Measurements from ENCODE around the gene MARK1.

Gene MARK1

DNA sequence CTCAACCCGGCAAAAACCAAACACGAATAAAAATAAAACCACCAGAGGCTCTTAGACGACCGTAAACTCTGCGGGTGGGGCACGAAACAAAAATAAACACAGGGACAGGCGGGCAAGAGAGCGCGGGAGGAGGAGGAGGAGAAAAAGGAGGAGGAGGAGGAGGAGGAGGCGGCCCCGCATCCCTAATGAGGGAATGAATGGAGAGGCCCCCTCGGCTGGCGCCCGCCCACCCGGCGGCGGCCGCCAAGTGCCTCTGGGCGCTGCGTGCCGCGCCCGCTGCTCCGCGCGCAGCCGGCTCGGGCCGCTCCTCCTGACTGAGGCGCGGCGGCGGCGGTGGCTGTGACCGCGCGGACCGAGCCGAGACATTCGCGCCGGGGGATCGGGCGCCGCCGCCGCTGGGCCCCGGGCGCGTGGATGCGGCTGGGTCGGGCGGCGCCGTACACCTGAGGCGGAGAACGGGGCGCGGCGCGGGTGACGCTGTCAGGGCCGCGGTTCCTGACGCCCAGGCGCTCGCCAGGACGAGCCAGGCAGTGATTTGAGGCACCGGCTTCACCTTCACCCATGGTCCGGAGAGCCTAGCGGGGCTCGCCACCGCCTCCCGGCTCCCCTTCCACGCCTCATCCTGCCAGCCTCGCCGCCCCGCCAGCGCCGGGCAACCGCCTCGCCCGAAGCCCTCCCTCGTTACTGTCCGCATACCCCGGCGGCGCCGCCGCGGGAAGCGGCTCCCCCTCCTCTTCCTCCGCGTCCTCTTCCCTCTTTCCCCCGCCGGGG lies at the start of gene MARK1:
TSS of gene MARK1 (plus strand) at position 229 of the 771 bp plus-strand sequence. CDS start 687 bp downstream, outside the sequence.
- no peak for DNase-seq (ENCODE audit: low read depth)

DNA sequence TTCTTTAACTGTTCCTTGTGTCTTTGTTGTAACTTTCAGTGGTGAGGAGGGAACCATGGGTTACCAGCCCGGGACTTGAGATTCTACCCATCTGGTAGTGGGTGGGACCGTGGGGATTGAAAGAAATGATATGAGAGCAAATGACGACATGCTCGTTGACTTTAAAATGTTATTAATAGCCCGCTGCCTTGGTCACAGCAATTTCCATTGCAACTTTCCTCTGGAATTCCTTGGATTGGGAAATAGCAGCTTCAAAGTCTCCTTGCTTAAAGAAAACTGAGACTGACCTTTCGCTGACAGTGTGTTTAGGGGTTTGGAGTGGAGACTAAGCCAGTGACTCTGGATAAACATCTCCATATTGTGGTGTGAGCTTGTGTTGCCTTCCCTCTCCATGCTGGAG lies 44.2 kb upstream of the MARK1 start:
- DNase-seq (ENCODE audit: low read depth) = no peak

DNA sequence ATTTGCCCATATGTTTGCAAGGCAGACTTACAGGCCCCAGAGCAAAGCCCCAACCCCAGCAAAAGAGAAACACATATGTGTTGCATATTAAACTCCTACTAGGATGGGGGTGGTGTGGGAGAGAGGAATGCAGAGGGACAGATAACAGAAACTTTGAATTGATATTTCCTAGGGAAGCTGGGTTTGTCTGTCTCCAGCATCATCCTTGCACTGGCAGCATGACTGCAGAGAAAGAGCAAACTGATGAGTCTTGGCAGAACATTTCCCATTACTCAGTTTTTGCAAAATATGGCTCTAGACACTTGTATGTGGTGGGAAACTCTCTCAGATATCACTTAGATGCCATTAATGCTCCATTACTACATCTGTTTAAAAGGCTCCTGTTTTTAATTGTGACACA lies 43.8 kb upstream of the MARK1 start:
- DNase-seq (ENCODE audit: low read depth) = no peak

DNA sequence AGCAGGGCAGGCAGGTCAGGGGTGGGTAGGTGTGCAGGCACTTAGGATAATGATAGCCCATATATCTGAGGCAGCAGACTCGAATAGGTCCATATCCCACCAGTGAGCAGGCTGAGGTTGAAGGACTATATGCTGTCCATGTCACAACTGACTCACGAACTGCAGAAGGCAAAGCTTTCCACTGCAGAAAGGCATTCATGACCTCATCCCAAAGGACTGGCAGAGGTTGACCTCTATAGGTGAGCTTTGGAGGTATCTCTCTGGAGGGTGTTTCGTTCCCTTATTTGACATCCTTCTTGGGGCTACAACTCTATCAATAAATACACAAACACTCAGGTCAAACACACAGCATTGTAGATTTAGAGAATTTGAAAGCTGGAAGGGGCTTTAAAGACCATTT lies 42.8 kb upstream of the MARK1 start:
- no peak for DNase-seq (ENCODE audit: low read depth)

DNA sequence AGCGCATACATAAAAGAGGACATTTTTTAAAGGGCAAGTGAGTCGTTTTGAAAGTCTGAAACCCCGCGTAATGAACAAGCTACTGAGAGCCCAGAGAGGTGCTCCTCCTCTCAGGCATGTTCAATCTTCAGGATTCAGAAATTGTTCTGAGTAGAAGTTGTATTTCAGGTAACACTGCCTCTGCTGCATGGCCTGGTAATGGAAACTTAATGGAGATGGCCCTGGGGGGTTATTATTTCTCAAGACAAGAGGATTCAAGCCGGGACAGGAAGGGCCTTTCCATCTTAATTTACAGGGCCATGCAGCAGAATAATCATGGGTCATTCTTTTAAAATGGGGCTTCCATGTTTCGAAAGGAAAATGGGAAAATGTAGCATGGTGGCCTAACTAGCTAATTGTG lies 42.1 kb upstream of the MARK1 start:
- DNase-seq (ENCODE audit: low read depth) = no peak

DNA sequence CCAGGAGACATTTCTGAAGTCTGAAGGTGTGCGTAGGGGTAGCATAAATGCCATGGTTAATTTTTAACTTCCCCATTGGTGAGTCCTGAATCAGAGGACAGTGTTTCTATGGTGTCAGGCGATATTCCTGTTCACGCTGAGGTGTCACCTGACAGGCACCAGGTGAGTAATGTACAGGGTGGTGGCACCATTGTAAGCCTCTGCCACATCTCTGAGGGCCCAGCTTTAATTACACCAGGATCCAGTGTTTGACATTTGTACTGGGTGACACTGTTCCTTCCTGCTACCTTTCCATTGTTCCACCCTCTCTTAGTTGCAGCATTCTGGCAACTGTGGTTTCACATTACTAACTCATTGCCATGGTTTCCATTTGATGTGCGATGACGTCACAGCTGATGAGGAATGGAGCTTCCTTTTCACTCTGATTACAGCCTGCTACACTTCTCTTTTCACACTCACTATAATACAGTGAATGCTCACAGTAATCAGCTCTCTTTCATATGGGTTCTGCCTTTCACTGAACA lies 40.6 kb upstream of the MARK1 start:
- no peak for DNase-seq (ENCODE audit: low read depth)

DNA sequence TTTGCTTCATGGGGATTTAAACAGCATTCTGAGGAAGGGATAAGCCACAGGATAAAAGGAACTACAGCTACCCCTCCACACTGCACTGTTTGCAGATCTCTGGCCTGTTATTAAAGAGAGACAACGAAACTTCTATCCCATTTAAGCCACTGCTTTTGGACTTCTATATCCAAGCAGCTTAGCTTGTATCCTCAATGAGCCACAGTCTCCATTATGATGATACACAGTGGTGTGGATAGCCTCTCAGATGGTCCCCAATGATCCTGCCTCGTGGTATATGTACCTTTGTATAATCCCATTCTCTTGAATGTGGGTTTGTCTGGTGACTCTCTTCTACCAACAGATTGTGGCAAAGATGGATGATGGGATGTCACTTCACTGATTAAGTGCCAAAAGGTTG lies 36.0 kb upstream of the MARK1 start:
- DNase-seq (ENCODE audit: low read depth) = no peak

DNA sequence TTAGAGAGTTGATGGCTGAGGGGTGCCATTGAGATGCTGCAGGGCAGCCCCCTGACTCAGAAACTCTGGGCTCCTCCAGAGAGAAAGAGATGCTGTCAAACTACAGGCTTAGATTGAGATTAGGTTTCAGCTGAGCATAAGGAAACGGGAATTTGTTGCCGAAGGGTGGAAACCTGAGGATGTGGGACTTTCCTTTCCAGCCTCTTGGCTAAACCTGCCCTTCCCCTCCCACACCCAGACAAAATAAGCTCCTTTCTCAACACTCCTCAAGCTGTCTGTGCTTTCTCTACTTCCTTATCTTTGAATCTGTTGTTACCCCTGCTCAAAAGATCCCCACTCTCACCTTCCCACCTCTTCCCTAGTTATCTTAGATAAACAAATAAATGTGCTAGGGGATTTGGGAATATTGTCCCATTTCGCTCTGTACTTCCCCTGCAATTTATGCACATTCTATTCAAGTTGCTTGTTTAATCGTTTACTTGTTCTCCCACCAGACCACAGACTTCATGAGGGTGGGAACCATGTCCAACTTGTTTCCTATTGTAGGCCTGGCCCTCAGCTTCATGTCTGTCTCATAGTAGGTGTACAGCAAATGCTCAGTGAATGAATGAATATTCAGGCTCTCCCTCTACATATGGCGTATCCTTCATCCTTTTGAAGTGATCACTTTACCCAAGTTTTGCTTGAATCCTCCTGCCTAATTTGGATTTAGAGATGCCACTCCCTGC lies 30.6 kb upstream of the MARK1 start:
- DNase-seq (ENCODE audit: low read depth) = no peak

DNA sequence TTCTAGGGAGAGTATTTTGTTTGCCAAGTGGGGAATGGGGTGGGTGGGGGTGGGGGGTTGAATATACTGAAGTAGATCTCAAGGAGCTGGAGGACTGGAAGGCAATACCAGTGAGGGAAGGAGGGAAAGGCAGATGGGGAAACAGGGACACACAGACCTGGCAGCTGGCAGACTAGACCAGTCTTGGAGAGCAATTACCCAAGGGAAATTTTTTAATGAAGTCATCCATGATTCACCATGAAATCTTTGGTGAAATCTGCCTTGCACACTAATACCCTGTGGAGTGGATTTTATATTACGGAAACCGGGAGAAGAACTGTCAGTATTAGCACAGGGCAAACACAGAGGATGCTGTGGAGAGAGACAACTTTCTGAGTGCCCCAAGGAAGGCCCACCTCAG lies 29.7 kb upstream of the MARK1 start:
- DNase-seq (ENCODE audit: low read depth) = no peak

DNA sequence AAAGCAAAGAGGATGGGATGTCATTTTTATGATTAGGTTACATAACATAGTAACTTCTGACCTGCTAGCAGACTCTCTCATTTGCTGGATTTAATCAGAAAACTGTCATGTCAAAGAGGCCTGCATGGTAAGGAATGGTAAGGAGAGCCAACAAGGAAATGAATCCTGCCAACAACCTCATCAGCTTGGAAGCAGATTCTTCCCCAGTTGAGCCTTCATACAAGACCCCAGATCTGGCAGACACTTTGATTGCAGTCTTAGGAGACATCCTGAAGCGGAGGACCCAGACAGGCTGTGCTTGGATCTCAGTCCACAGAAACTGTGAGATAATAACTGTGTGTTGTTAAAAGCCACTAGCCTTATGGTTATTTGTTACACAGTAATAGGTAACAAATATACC lies 27.6 kb upstream of the MARK1 start:
- no peak for DNase-seq (ENCODE audit: low read depth)

DNA sequence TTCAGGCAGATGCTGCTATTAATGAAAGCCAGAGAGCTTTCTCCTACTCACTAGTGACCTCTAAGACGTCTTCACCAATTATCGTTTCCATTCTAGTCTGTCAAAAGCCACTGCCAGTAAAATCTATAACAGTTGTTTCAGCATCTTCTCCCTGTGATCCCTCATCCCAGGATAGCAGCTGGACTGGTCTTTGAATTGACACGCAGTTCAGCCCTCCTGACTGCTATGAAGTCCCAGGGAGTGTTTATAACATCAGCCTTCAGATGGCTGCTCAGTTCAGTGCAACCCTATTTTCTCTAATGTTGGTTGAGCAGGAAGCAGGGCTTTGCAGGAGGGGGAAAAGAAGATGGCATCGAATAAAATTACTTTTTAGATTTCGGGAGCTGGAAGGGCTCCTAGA lies 23.6 kb upstream of the MARK1 start:
- DNase-seq (ENCODE audit: low read depth) = no peak

DNA sequence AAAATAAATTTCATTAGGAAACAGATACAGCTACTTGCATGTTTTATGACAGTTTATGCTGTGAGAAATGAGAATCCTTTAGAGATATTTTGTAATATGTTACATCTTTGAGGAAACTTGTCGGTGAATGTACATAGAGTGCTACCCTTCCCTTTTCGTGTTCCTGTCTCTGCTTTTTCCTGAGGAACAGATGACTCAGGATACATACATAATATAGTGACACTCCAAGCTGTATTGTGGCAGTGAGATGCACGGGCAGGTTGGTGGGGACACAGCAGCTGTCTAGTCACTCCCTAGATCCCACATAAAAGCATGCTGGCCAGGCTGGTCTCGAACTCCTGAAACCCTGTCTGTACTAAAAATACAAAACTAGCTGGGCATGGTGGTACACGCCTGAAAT lies 20.9 kb upstream of the MARK1 start:
- no peak for DNase-seq (ENCODE audit: low read depth)

DNA sequence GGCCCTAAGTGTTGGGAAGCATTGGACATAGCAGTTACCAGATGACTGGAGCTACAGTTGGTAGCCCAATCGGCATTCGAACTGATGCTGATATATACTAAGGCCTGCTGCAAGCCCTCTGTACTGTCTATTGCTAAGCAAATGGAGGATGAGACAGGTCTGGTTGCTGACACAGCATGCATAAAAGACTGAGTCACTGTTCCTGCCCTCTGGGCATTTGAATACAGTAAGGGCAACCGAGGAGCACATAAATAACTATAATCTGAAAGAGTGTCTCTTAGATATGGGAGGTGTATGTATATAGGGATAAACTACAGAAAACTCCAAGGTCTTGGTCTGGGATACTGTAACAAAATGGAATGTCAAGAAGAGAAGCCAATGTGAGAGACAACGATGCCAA lies 16.8 kb upstream of the MARK1 start:
- DNase-seq (ENCODE audit: low read depth) = no peak

DNA sequence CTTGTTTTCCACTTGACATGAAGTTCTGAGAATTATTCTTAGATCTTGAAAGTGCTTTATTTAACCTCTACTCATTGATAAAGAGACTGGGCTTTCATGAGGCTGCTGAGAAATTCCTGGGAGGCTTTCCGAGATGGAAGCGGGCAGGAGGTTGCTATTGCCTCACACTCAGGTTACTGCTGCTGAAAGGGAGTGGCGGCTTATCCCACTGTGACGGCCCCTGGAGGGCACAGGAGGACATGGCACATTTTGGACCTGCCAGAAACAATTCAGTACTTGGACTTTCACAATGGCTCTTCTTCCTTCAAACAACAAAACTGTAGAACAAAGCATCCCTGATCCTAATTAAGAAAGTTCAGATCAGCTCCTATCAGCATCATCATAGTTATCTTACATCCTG lies 16.2 kb upstream of the MARK1 start:
- no peak for DNase-seq (ENCODE audit: low read depth)

DNA sequence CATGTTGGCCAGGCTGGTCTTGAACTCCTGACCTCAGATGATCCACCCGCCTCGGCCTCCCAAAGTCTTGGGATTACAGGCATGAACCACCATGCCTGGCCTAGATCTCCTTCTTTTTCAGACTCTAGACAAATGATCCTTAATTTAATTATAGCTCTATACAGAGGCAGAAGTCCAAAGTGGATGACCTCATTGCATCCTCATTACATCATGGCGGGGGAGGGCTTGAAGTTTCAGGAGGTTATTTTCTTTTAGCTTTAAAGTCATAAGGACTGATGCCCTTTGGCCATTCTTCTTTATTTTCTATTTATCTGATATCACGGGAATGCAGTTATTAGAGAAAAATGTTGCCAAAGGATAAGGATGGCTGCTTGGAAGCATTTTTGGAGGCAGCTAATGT lies 14.1 kb upstream of the MARK1 start:
- DNase-seq (ENCODE audit: low read depth) = no peak

DNA sequence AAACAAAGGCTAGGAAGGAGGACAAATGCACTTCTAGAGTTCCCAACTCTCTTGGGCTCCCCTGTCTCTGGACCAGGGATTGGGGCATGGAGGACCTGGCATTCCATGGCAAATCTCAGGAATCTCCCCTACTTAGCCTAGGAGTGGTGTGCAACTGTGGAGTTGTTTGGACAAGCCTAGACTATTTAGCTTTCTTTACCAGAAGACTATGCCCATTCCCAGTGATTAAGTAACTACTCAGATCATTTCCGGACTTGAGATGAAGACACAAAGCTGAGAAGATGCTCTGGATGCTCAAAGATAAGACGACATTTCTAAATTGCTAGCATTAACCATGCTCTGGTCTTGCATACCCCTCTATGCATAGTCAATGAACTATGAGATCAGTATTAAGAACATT lies 13.7 kb upstream of the MARK1 start:
- DNase-seq (ENCODE audit: low read depth) = no peak

DNA sequence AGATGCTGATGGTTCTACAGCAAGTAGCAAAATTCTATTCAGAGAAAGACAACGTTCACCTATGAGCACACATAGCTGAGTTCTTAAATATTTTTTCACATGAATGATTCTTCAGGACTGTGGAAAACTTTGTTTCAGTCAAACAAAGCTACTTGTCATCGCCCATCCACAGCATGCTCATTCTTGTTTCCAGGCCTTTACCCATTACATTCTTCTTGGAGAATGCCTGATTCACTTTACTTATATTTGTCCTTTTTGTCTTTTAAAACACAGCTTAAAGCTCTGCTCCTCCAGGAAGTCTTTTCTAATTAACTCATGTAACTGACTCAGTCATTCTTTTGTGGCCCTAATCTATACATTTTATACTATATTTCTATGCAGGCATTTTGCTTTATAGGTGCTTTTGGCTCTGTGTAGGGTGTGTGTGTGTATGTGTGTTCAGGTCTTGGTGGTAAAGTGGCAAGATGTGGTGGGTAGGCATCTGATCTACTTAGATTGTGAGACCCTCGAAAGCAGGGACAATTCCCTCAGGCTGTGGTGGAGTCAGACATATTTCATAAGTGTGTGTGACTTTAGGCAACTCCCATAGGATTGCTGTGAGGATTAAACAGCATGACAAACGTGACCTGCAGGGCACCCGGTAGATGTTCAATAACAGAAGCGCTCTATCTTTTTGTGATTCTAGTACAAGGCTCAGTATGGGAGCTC lies 11.8 kb upstream of the MARK1 start:
- no peak for DNase-seq (ENCODE audit: low read depth)

DNA sequence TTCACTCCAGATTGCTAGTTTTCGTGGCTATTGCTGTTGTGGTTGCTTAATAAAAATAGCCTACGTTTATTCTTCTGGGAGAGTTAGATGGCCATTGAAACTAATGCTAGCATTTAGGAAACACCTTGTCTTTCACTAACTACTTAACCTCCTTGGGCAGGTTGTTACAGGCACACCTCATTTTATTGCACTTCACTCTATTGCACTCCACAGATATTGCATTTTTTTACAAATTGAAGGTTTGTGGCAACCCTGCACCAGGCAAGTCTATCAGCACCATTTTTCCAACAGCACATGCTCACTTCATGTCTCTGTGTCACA lies 11.3 kb upstream of the MARK1 start:
- no peak for DNase-seq (ENCODE audit: low read depth)

DNA sequence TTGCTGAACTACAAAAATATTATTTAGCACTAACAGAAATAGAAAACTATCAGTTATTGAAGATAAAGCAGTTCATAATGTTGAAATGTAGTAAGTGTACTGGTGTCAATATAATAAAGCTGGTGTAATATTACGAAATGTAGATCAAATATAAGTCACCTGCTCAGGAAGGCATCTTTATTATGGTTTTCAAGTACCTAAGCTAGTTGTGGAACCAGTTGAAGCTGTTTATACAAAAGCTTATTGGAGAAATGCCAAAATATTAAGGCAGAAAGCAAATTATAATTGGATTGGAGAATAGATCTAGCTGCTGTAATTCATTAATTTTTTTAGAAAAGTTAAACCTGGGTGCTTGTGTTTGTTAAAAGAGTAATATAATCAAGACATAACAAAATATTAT lies 6.2 kb upstream of the MARK1 start:
- DNase-seq (ENCODE audit: low read depth) = no peak

DNA sequence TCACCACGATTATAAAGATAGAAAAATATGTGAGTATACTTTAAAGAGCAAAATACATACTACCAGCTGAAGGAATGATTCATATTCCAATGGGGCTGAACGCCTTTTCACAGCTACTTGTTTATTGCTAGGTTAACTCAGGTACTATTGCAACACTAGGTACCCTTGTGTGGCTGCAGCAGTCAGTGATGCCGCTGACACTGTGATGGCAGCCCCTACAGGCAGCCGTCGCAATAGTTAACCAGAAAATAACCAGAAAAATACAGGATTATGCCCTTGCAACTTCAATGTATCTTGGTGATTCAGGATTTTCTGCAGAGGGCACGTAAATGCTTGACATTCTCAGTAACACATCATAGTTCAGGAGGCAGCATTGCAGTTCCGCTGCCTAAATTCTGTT lies 1.6 kb upstream of the MARK1 start:
- no peak for DNase-seq (ENCODE audit: low read depth)

DNA sequence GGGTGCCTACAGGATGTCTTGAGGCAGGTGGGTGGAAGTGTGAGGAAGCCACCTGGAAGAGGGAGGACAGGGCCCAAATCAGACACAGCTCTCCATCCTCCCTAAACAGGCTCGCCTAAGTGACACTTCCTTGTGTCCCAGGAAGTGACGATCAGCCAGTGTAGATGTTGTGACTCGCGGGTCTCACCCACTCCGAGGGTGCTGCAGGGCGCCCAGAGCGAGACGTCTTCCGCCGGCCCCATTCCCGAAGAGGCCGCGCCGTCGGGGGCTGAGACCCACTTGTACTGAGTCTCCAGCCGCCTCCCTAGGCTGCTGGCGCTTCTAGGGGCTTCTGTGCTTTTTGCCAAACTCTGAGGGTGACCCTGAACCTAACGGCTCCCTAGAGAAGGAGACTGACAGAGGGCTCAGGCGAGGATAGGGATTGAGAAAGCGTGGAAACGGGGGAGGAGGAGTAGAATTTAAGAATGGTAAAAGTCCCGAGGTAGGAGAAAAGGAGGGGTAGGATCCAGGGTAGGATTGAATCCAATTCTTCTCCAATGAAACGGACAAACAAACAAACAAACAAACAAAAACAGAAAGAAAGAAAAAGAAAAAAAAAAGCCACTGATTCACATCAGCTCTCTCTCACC lies 543 bp upstream of the MARK1 start:
- DNase-seq (ENCODE audit: low read depth) = no peak

DNA sequence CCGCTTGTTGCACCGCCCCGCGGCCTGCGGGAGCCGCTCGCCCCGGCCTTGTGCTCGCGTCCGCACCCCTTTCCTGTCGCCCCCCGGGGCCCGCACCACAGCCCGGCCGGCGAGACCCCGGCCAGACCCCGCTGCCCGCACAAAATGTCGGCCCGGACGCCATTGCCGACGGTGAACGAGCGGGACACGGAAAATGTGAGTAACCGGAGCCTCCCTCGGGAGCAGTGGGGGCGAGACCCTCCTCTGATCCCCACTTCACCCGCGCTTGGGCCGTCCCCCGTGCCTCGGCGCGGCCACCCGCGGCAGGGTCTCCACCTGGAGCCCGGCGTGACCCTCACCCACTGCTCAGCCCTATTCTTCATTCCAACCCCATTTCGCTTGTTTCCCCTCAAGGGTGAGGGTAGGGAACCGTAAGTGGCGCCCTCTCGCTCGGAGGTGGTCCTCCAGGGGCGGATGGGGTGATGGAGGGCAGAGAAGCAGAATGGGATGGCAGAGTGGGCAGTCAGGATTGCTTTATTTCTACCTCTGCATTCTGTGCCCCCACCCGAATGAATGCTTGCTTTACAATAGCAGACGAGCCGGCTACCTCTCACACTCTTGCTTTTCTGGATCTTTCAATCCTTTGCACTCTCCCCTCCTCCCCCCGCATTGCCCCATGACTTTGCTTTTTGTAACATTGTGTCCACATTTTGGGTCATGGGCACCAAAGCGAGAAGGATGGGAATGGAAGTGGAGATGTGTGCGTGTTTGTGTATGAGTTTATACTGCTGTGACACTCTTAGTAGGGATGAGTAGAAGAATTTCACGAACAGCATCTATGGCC lies 954 bp downstream of the MARK1 start:
- DNase-seq (ENCODE audit: low read depth) = no peak
